SU-DHL-6 (cell line): Measurements from ENCODE around the gene ZP1.

ENCODE experiments used
- H2AFZ ChIP-seq: fragments of 200-600 bp; sonication (generic); 2 replicates; pipeline ENCODE4 v1.6.1; 2014; ENCODE audit warnings: low read depth, mild to moderate bottlenecking, moderate library complexity, mixed read lengths, antibody characterized with exemption, low read length; ENCODE audit not compliant: severe bottlenecking
- H3F3A ChIP-seq: fragments of 200-600 bp; shearing (Covaris generic); 2 replicates; pipeline ENCODE4 v1.6.0; 2016; ENCODE audit warnings: antibody characterized with exemption, mild to moderate bottlenecking; ENCODE audit not compliant: insufficient read depth
- H3K27ac ChIP-seq: fragments of 200-600 bp; sonication (generic); 2 replicates; pipeline ENCODE4 v1.5.1; 2016; ENCODE audit warnings: low read depth, mild to moderate bottlenecking, low read length, moderate library complexity, mixed read lengths
- H3K27me3 ChIP-seq: fragments of 200-600 bp; sonication (generic), shearing (Covaris generic); 2 replicates; pipeline ENCODE4 v1.6.0; 2014; ENCODE audit warnings: mild to moderate bottlenecking, low read length
- H3K36me3 ChIP-seq: fragments of 200-600 bp; sonication (generic); 2 replicates; pipeline ENCODE4 v1.6.1; 2014; ENCODE audit warnings: mild to moderate bottlenecking, low read length, mixed read lengths
- H3K4me2 ChIP-seq: fragments of 300-600, 200-600 bp; shearing (Covaris generic), sonication (generic); 2 replicates; pipeline ENCODE4 v1.6.0; 2014; ENCODE audit warnings: low read length, low read depth, mild to moderate bottlenecking; ENCODE audit not compliant: poor library complexity, severe bottlenecking
- H3K4me3 ChIP-seq: fragments of 200-600 bp; sonication (generic); 2 replicates; pipeline ENCODE4 v1.5.1; 2014; ENCODE audit warnings: antibody characterized with exemption, low read length, mild to moderate bottlenecking, mixed read lengths; ENCODE audit not compliant: insufficient read depth, poor library complexity, severe bottlenecking
- H3K79me2 ChIP-seq: fragments of 200-600 bp; sonication (generic); 2 replicates; pipeline ENCODE4 v1.6.1; 2014; ENCODE audit warnings: mild to moderate bottlenecking, low read length, moderate library complexity; ENCODE audit not compliant: insufficient read depth
- H3K9ac ChIP-seq: fragments of 200-600 bp; sonication (generic); 2 replicates; pipeline ENCODE4 v1.7.0; 2014; ENCODE audit warnings: mild to moderate bottlenecking, low read length
- H3K9me2 ChIP-seq: fragments of 200-600 bp; sonication (generic); replicated peaks from 2 replicates; pipeline ENCODE4 v1.6.1; 2014; ENCODE audit warnings: low read length; ENCODE audit not compliant: insufficient read depth
- H3K9me3 ChIP-seq: fragments of 200-600 bp; sonication (generic); 2 replicates; pipeline ENCODE4 v1.6.1; 2014; ENCODE audit warnings: low read length, mixed read lengths; ENCODE audit not compliant: insufficient read depth
- H4K20me1 ChIP-seq: fragments of 200-600 bp; sonication (generic); 2 replicates; pipeline ENCODE4 v1.6.1; 2014; ENCODE audit warnings: low read depth, mild to moderate bottlenecking, antibody characterized with exemption, low read length, moderate library complexity, mixed read lengths
- EZH2phosphoT487 ChIP-seq: fragments of 200-600 bp; sonication (generic), shearing (Covaris generic); conservative IDR thresholded peaks from 2 replicates; pipeline ENCODE4 v1.6.1; 2018; ENCODE audit warnings: mild to moderate bottlenecking, antibody characterized with exemption, low read length, moderate library complexity, mixed read lengths
- TF ChIP-seq, protein P1 (sequence below): fragments of 200-600 bp; sonication (generic); IDR thresholded peaks from one replicate; pipeline ENCODE4 v1.5.1; 2017; ENCODE audit warnings: antibody characterized with exemption, mild to moderate bottlenecking, low read length, moderate library complexity; ENCODE audit not compliant: insufficient read depth, poor library complexity, severe bottlenecking

Gene ZP1

GRCh38 chr11:60910281-60910687 is 42.9 kb downstream of the ZP1 start:
- Histone ChIP-seq H2AFZ (no peak overlapping the region), H4K20me1 (0 out of 2 replicates have a peak, but pooled peaks cover under 1% of the 10 kb centered on the region), H3K4me2 (no peak overlapping the region), H3F3A (peaks cover 5% of the 10 kb centered on the region; the same call in 1 of the 2 replicates), H3K79me2 (peaks cover 10% of the 10 kb centered on the region), H3K9ac (no peak overlapping the region), H3K27ac (no peak overlapping the region), H3K27me3 (no peaks in the 10 kb centered on the region), H3K9me2 (no peaks in the 10 kb centered on the region), H3K36me3 (no peaks in the 10 kb centered on the region), H3K9me3 (no peaks in the 10 kb centered on the region), H3K4me3 (no peak overlapping the region)
- TF ChIP-seq, protein P1, sequence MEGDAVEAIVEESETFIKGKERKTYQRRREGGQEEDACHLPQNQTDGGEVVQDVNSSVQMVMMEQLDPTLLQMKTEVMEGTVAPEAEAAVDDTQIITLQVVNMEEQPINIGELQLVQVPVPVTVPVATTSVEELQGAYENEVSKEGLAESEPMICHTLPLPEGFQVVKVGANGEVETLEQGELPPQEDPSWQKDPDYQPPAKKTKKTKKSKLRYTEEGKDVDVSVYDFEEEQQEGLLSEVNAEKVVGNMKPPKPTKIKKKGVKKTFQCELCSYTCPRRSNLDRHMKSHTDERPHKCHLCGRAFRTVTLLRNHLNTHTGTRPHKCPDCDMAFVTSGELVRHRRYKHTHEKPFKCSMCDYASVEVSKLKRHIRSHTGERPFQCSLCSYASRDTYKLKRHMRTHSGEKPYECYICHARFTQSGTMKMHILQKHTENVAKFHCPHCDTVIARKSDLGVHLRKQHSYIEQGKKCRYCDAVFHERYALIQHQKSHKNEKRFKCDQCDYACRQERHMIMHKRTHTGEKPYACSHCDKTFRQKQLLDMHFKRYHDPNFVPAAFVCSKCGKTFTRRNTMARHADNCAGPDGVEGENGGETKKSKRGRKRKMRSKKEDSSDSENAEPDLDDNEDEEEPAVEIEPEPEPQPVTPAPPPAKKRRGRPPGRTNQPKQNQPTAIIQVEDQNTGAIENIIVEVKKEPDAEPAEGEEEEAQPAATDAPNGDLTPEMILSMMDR = no peak
- no peak for TF ChIP-seq EZH2phosphoT487

DNA sequence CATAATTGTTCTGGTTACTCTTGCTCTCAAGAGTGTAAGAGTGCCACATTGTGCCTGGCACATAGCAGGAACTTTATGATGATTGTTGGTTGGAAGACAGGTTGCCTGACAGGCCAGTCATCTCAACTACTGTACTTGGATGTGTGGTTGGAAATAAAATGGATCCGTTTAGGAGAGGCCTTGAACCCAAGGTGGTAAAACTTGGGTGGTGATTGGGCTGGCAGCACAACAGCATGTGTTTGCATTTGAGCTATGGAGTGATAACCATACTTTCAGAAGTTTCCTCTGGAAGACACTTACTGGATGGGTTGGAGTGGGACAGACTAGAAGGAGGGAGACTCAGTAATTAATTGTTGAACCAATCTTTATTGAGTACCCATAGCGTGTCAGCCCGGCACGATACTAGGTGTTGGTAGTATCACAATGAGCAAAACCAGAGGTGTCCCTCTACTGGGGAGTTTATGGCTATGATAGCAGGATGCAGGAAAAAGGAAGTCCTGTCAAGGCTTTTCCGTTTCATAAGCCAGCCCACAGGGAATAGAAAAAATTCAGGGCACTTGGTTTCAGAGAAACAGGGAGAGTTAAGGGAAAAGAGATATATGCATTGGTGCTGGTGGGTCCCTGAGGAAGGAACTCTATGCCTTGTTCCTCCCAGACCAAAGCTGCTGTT is 43.5 kb downstream of the ZP1 start:
- Histone ChIP-seq H3K36me3 (no peaks in the 10 kb centered on the region), H3F3A (peaks cover 8% of the 10 kb centered on the region), H3K9me3 (no peaks in the 10 kb centered on the region), H3K27me3 (no peaks in the 10 kb centered on the region), H3K27ac (no peak overlapping the region), H3K9me2 (no peaks in the 10 kb centered on the region), H3K4me2 (no peak overlapping the region), H3K9ac (no peak overlapping the region), H2AFZ (no peak overlapping the region), H4K20me1 (no peaks in the 10 kb centered on the region), H3K4me3 (no peak overlapping the region), H3K79me2 (peaks cover 7% of the 10 kb centered on the region)
- TF ChIP-seq, protein P1 = no peak
- TF ChIP-seq EZH2phosphoT487 = no peak

- Histone ChIP-seq H3K9me2 (no peaks in the 10 kb centered on the region), H3K9ac (no peak overlapping the region), H3K36me3 (no peaks in the 10 kb centered on the region), H2AFZ (no peak overlapping the region), H4K20me1 (no peaks in the 10 kb centered on the region), H3K27ac (no peak overlapping the region), H3F3A (peaks cover 10% of the 10 kb centered on the region), H3K9me3 (no peaks in the 10 kb centered on the region), H3K27me3 (no peaks in the 10 kb centered on the region), H3K79me2 (peaks cover 18% of the 10 kb centered on the region), H3K4me3 (no peak overlapping the region), H3K4me2 (no peak overlapping the region)
- no peak for TF ChIP-seq EZH2phosphoT487
- TF ChIP-seq, protein P1 = no peak
Measured at GRCh38 chr11:60912223-60912850, 45.0 kb downstream of the ZP1 start.
